ENCODE measurements around the gene RLF.
"Not testable (repeated sequence)": the region's sequence is repeated elsewhere in the genome, so short reads cannot be mapped to it uniquely, and the experiment has no call there.

The RLF gene

DNA sequence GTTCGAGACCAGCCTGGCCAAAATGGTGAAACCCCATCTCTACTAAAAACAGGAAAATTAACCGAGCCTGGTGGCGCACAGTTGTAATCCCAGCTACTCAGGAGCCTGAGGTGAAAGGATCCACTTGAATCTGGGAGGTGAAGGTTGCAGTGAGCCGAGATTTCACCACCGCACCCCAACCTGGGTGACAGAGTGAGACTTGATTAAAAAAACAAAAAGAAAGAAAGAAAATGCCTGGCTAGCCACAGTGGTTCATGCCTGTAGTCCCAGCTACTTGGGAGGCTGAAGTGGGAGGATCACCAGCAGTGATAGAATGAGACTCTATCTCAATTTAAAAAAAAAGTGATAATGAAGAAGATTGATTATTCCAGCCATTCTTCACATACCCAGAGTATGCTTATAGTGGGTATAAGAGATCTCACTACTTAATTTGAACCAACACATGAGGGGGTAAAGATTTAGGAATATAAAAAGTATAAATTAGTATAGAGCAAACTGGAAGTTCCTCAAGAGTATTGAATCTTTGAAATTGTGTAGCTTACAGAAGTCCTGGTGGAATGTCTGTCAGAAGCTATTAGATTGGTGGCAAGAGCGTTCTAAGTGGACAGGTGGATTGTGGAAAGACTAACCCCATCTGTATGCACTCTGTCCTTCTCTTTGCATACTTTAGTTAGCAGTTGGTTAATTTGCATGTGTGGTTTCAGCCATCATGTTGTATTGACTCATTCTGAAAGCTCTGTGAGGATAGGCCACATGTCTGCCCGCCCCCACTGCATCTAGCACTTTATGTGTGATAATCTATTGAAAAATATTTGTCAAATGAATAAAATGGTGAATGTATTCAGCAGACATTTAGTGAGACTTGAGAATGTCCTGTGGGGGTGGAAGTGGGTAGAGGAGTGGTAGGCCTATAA is 25.0 kb downstream of the RLF start:
- Mint-ChIP-seq H3K4me1 (peaks cover 26% of the 10 kb centered on the region), H3K9me3 (no peaks in the 10 kb centered on the region), H3K27me3 (no peaks in the 10 kb centered on the region), H3K36me3 (peaks cover 9% of the 10 kb centered on the region), H3K27ac (peak overlapping the region; percentile 36), H3K4me3 (peak overlapping the region; percentile 68)
- ATAC-seq (ENCODE audit: low read depth) (peak; percentile 99), DNase-seq (ENCODE audit: low spot score in 2 of 2) (peak in 1 of 2 donors; percentile 18)

- DNase-seq (ENCODE audit: low spot score in 2 of 2) = no peak
- Mint-ChIP-seq H3K36me3 (peaks cover 9% of the 10 kb centered on the region), H3K4me1 (peaks cover 25% of the 10 kb centered on the region), H3K9me3 (no peaks in the 10 kb centered on the region), H3K27me3 (no peaks in the 10 kb centered on the region), H3K4me3 (no peak overlapping the region), H3K27ac (no peak overlapping the region)
- no peak for ATAC-seq (ENCODE audit: low read depth)
Observed at GRCh38 chr1:40187399-40187798, 26.2 kb downstream of the RLF start.

GRCh38 chr1:40194639-40195038 is 33.5 kb downstream of the RLF start:
- not testable (repeated sequence) for H3K27me3 Mint-ChIP-seq; H3K36me3 Mint-ChIP-seq; H3K4me3 Mint-ChIP-seq; H3K27ac Mint-ChIP-seq; ATAC-seq (ENCODE audit: low read depth); H3K9me3 Mint-ChIP-seq; H3K4me1 Mint-ChIP-seq; DNase-seq (ENCODE audit: low spot score in 2 of 2)

DNA sequence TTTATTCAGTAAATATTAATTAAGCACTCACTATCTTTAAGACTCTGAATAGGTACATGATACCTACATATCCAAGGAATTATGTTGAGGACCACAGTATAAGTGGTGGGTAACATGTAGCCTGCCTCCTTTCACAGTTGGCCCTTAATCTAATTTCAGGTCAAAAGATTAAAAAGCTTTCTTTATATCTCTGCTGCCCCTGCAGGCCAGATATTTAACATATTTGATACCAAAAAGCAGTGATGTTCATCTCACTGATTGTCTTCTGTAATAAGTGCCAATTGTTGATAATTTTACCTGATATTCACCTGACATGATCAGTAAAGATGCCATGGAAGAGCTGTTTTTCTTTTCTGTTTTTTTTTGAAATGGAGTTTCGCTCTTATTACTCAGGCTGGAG is 36.5 kb downstream of the RLF start:
- Mint-ChIP-seq H3K4me3 (no peak overlapping the region), H3K4me1 (peaks cover 2% of the 10 kb centered on the region), H3K9me3 (no peaks in the 10 kb centered on the region), H3K27me3 (no peaks in the 10 kb centered on the region), H3K27ac (no peak overlapping the region), H3K36me3 (peaks cover 8% of the 10 kb centered on the region)
- no peak for DNase-seq (ENCODE audit: low spot score in 2 of 2)
- no peak for ATAC-seq (ENCODE audit: low read depth)

DNA sequence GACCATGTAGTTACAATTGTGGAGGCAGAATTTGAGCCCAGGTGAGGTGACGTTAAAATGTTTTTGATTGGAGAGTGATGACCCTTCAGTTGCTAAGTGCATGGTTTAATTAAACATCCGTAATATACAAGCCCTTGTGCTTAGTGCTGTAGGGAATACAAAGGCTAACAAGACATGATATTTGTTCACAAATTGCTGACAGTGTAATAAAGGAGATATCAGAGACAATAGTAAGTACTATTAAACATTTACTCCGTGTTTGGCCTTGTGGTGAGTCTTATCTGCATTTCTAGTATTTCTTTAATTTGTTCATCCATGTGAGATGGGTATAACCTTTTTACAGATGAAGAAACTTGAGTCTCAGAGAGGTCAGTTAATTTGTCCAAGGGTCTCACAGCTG is 37.9 kb downstream of the RLF start:
- H3K4me3 Mint-ChIP-seq = no peak overlapping the region
- peak overlapping the region; percentile 5 for H3K27ac Mint-ChIP-seq

DNA sequence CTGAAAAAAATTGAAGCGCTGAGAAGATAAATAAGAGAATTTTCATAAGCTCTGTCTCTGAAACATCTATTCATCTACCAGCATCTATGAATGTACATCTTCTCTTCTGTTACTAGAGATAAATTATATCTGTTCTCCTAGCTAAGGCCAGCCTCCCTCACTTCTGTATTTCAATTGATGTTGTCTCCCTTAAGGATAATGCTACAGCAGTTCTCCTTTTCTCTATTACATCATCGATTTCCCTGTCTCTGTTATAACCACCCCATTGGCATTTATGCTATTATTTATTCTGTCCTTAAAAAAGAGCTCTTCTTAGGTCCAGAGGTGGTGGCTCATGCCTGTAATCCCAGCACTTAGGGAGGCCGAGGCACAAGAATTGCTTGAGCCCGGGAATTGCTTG is 43.7 kb downstream of the RLF start:
- no peak overlapping the region for H3K27ac Mint-ChIP-seq

More for the DNA sequence above, 37.9 kb downstream of the RLF start:
- DNase-seq (ENCODE audit: low spot score in 2 of 2) (no peak), ATAC-seq (ENCODE audit: low read depth) (no peak)
- Mint-ChIP-seq H3K9me3 (no peaks in the 10 kb centered on the region), H3K36me3 (peaks cover 10% of the 10 kb centered on the region), H3K27me3 (no peaks in the 10 kb centered on the region), H3K4me1 (peaks cover 2% of the 10 kb centered on the region)

DNA sequence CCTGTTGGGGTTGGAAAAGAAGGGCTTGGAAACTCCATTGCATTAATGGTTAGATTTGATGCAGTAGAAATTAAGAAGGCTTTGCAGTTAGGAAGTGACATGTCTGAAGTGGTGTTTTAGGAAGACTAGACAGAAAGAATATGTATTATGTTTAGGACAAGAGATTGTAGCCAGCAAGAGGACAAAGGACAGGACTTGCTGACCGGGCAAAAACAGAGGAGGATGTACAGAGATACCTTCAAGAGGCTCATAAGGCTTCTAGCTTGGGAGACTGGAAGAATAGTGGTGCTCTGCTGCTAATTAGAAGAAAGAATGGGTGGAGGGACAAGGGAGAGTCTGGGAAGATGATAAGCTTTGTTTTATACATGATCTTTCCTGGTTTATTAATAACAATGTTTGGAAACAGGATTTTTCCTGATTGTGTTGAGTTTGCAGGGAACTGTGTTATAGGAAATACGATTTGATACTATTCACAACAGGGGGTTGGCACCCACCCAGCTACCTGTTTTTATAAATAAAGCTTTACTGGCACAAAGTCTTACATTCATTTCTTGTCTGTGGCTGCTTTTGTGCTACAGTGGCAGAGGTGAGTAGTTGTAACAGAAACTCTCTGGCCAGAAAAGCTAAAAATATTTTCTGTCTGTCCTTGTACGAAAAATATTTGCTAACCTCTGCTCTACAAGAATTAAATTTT is 49.5 kb downstream of the RLF start:
- no peak overlapping the region for H3K4me3 Mint-ChIP-seq
- peaks cover 26% of the 10 kb centered on the region for H3K36me3 Mint-ChIP-seq
- DNase-seq (ENCODE audit: low spot score in 2 of 2) (no peak), ATAC-seq (ENCODE audit: low read depth) (no peak)
- H3K27me3 Mint-ChIP-seq = no peaks in the 10 kb centered on the region
- H3K4me1 Mint-ChIP-seq = peaks cover 8% of the 10 kb centered on the region
- H3K27ac Mint-ChIP-seq = no peak overlapping the region
- H3K9me3 Mint-ChIP-seq = no peaks in the 10 kb centered on the region

More for the DNA sequence above, 43.7 kb downstream of the RLF start:
- peaks cover 11% of the 10 kb centered on the region for H3K4me1 Mint-ChIP-seq
- H3K27me3 Mint-ChIP-seq = no peaks in the 10 kb centered on the region
- DNase-seq (ENCODE audit: low spot score in 2 of 2) (no peak), ATAC-seq (ENCODE audit: low read depth) (no peak)
- H3K4me3 Mint-ChIP-seq = no peak overlapping the region
- no peaks in the 10 kb centered on the region for H3K9me3 Mint-ChIP-seq
- peaks cover 31% of the 10 kb centered on the region for H3K36me3 Mint-ChIP-seq

DNA sequence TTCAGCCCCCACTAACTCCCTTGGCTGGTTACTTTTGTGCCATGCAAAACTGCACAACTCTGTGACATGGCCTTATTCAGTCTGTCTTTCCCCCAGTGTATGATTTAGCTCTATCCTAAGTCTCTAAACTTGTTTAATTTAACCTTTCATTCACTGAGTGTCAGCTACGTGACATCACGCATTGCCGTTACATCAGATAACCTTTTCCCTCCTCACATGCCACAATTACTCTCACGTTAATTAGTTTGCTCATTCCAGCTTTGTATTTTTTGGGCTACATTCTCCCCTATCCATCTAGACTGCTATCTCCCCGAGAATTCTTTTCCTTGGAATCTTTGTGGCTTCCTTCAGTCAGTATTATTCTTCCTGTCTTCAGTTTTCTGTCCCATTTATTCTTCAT is 57.1 kb downstream of the RLF start:
- DNase-seq (ENCODE audit: low spot score in 2 of 2) = no peak
- no peak overlapping the region for H3K4me3 Mint-ChIP-seq
- no peak overlapping the region for H3K27ac Mint-ChIP-seq
- peaks cover 4% of the 10 kb centered on the region for H3K4me1 Mint-ChIP-seq
- H3K27me3 Mint-ChIP-seq = no peaks in the 10 kb centered on the region
- no peak for ATAC-seq (ENCODE audit: low read depth)
- peaks cover 5% of the 10 kb centered on the region for H3K36me3 Mint-ChIP-seq
- H3K9me3 Mint-ChIP-seq = no peaks in the 10 kb centered on the region

DNA sequence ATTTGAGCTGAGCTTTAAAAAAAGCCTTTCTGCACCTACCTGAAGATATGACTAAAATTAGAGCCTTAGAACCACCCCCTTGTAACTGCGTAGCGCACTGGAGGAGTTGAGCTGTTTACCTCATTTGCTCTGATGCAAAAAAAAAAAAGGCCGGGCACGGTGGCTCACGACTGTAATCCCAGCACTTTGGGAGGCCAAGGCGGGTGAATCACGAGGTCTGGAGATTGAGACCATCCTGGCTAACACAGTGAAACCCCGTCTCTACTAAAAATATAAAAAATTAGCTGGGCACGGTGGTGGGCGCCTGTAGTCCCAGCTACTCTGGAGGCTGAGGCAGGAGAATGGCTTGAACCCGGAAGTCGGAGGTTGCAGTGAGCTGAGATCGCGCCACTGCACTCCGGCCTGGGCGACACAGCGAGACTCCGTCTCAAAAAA is 60.3 kb downstream of the RLF start:
- not testable (repeated sequence) for ATAC-seq (ENCODE audit: low read depth); H3K27ac Mint-ChIP-seq; H3K4me3 Mint-ChIP-seq; H3K9me3 Mint-ChIP-seq; H3K4me1 Mint-ChIP-seq; H3K36me3 Mint-ChIP-seq; DNase-seq (ENCODE audit: low spot score in 2 of 2); H3K27me3 Mint-ChIP-seq

- DNase-seq (ENCODE audit: low spot score in 2 of 2) = no peak
- H3K4me1 Mint-ChIP-seq = peaks cover 2% of the 10 kb centered on the region
- no peak overlapping the region for H3K27ac Mint-ChIP-seq
- H3K4me3 Mint-ChIP-seq = no peak overlapping the region
- no peaks in the 10 kb centered on the region for H3K9me3 Mint-ChIP-seq
- no peaks in the 10 kb centered on the region for H3K27me3 Mint-ChIP-seq
- no peak for ATAC-seq (ENCODE audit: low read depth)
- H3K36me3 Mint-ChIP-seq = peaks cover 6% of the 10 kb centered on the region
Observed at GRCh38 chr1:40221977-40222772, 61.0 kb downstream of the RLF start.

- ATAC-seq (ENCODE audit: low read depth) = no peak
- Mint-ChIP-seq H3K27ac (no peak overlapping the region), H3K4me3 (no peak overlapping the region), H3K4me1 (no peaks in the 10 kb centered on the region), H3K27me3 (no peaks in the 10 kb centered on the region), H3K9me3 (no peaks in the 10 kb centered on the region), H3K36me3 (peaks cover 8% of the 10 kb centered on the region)
- DNase-seq (ENCODE audit: low spot score in 2 of 2) = no peak
Observed at GRCh38 chr1:40224040-40224439, 62.9 kb downstream of the RLF start.

- H3K4me3 Mint-ChIP-seq = no peak overlapping the region
- H3K9me3 Mint-ChIP-seq = no peaks in the 10 kb centered on the region
- no peak for DNase-seq (ENCODE audit: low spot score in 2 of 2)
- H3K27me3 Mint-ChIP-seq = no peaks in the 10 kb centered on the region
- H3K36me3 Mint-ChIP-seq = peaks cover 16% of the 10 kb centered on the region
- ATAC-seq (ENCODE audit: low read depth) = no peak
- no peak overlapping the region for H3K27ac Mint-ChIP-seq
- no peaks in the 10 kb centered on the region for H3K4me1 Mint-ChIP-seq
Observed at GRCh38 chr1:40226192-40226591, 65.0 kb downstream of the RLF start.

- peak; percentile 34 to 44 for DNase-seq (ENCODE audit: low spot score in 2 of 2)
- Mint-ChIP-seq H3K36me3 (peaks cover 41% of the 10 kb centered on the region), H3K27me3 (no peaks in the 10 kb centered on the region), H3K27ac (no peak overlapping the region), H3K4me1 (no peaks in the 10 kb centered on the region), H3K9me3 (no peaks in the 10 kb centered on the region), H3K4me3 (no peak overlapping the region)
- peak; percentile 83 for ATAC-seq (ENCODE audit: low read depth)
Observed at GRCh38 chr1:40232444-40232843, 71.3 kb downstream of the RLF start.

DNA sequence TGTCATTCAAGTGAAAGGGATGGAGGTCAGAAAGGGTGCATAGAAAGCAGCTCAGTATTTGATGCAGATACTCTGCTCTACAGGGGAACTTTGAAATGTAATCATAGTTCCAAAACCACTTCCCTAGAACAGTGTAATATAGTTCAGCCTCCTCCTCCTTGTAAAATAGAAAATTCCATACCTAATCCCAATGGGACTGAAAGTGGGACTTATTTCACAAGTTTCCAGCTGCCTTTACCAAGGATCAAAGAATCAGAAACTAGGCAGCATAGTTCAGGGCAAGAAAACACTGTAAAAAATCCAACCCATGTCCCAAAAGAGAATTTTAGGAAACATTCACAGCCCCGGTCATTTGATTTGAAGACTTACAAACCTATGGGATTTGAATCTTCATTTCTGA is 78.4 kb downstream of the RLF start:
- H3K27ac Mint-ChIP-seq = no peak overlapping the region
- no peaks in the 10 kb centered on the region for H3K27me3 Mint-ChIP-seq
- no peak overlapping the region for H3K4me3 Mint-ChIP-seq
- no peak for ATAC-seq (ENCODE audit: low read depth)
- no peak for DNase-seq (ENCODE audit: low spot score in 2 of 2)
- peaks cover 7% of the 10 kb centered on the region for H3K4me1 Mint-ChIP-seq
- H3K9me3 Mint-ChIP-seq = no peaks in the 10 kb centered on the region
- peaks cover 24% of the 10 kb centered on the region for H3K36me3 Mint-ChIP-seq

Data from memory B cell (primary cell).